ENCODE results near the gene COMMD2.

The COMMD2 gene

GRCh38 chr3:149703466-149703865 lies 48.8 kb downstream of the COMMD2 start:
- DNase-seq (ENCODE audit: low read depth): no peak
- TF ChIP-seq CTCF (IDR thresholded peaks at IDR 0.05; ENCODE audit: low read depth, low read length, missing control alignments): no peak
- H3K4me3 ChIP-seq (ENCODE audit: low read depth, low read length): no peak overlapping the region
- in situ Hi-C loops (cut with HindIII; ENCODE audit: low sequenced_read_pairs): no loop called here

GRCh38 chr3:149702691-149703441 lies 49.4 kb downstream of the COMMD2 start:
- no peak overlapping the region for H3K4me3 ChIP-seq (ENCODE audit: low read depth, low read length)
- in situ Hi-C loops (cut with HindIII; ENCODE audit: low sequenced_read_pairs): no loop called here
- no peak for TF ChIP-seq CTCF (IDR thresholded peaks at IDR 0.05; ENCODE audit: low read depth, low read length, missing control alignments)
- DNase-seq (ENCODE audit: low read depth): peak; percentile 59

GRCh38 chr3:149701977-149702350 lies 50.3 kb downstream of the COMMD2 start:
- no peak for TF ChIP-seq CTCF (IDR thresholded peaks at IDR 0.05; ENCODE audit: low read depth, low read length, missing control alignments)
- in situ Hi-C loops (cut with HindIII; ENCODE audit: low sequenced_read_pairs): no loop called here
- no peak for DNase-seq (ENCODE audit: low read depth)
- H3K4me3 ChIP-seq (ENCODE audit: low read depth, low read length): no peak overlapping the region

- in situ Hi-C loops (cut with HindIII; ENCODE audit: low sequenced_read_pairs): no loop called here
- H3K4me3 ChIP-seq (ENCODE audit: low read depth, low read length): no peak overlapping the region
- TF ChIP-seq CTCF (IDR thresholded peaks at IDR 0.05; ENCODE audit: low read depth, low read length, missing control alignments): no peak
- DNase-seq (ENCODE audit: low read depth): no peak
These were observed 50.9 kb downstream of the COMMD2 start for GRCh38 chr3:149701206-149701976.
